C4-2B (cell line): Measurements from ENCODE around the gene PLGRKT.
"Not testable (repeated sequence)": the region's sequence is repeated elsewhere in the genome, so short reads cannot be mapped to it uniquely, and the experiment has no call there.

Source experiments
- H3K27ac ChIP-seq: fragments of 450-650 bp; 2 replicates; pipeline ENCODE4 v1.5.1; 2017
- ZFX ChIP-seq: fragments of 450-650 bp; IDR thresholded peaks from 2 replicates; pipeline ENCODE4 v1.6.1; 2017
- TF ChIP-seq, protein P1 (sequence below): fragments of 450-650 bp; conservative IDR thresholded peaks from 2 replicates; pipeline ENCODE4 v1.5.1; 2017; ENCODE audit warnings: mild to moderate bottlenecking

Gene PLGRKT

DNA sequence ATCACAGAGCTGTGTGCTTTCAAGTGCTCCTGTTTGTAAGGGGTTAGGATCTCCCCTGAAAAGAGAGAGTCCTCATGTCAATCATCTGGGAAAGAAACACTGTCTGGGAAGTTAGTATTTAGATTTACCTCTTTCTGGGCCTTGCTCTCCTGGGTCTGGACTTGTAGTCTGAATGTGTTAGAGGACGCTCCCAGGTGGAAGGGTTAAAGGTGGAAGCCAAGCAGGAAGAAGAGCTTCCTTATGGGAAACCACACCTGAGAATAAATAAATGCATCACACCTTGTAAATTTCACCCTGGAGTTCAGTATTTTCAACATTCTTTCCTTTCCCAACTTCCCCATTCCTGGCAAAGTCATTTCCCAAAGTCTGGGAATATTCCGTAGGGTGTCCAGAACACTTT, 1.3 kb downstream of the PLGRKT start:
- no peak overlapping the region for H3K27ac ChIP-seq

DNA sequence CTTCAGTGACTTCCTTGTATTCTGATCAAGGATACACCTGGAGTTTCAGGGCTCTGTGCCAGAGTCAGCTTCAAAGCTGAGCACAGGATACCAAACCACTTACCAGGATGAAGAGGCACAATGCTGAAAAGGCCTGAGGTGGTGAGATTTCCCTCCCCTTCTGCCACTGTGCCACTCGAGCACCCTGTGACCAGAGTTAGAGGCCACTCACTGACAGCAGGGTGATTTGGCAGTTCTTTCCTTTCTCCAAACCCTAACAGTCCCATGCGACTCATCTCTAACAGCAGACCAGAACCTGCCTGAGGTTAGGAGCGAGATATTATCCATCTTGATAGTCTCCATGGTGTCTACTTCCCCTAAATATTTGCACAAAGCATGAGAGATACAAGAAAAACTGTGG, 1.8 kb downstream of the PLGRKT start:
- TF ChIP-seq ZFX, result no peak
- TF ChIP-seq, protein P1, sequence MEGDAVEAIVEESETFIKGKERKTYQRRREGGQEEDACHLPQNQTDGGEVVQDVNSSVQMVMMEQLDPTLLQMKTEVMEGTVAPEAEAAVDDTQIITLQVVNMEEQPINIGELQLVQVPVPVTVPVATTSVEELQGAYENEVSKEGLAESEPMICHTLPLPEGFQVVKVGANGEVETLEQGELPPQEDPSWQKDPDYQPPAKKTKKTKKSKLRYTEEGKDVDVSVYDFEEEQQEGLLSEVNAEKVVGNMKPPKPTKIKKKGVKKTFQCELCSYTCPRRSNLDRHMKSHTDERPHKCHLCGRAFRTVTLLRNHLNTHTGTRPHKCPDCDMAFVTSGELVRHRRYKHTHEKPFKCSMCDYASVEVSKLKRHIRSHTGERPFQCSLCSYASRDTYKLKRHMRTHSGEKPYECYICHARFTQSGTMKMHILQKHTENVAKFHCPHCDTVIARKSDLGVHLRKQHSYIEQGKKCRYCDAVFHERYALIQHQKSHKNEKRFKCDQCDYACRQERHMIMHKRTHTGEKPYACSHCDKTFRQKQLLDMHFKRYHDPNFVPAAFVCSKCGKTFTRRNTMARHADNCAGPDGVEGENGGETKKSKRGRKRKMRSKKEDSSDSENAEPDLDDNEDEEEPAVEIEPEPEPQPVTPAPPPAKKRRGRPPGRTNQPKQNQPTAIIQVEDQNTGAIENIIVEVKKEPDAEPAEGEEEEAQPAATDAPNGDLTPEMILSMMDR, result no peak
- H3K27ac ChIP-seq, result peak overlapping the region; percentile 26; the same call in 1 of the 2 replicates

More for the DNA sequence above, 1.3 kb downstream of the PLGRKT start:
- TF ChIP-seq, protein P1, result no peak
- no peak for TF ChIP-seq ZFX

DNA sequence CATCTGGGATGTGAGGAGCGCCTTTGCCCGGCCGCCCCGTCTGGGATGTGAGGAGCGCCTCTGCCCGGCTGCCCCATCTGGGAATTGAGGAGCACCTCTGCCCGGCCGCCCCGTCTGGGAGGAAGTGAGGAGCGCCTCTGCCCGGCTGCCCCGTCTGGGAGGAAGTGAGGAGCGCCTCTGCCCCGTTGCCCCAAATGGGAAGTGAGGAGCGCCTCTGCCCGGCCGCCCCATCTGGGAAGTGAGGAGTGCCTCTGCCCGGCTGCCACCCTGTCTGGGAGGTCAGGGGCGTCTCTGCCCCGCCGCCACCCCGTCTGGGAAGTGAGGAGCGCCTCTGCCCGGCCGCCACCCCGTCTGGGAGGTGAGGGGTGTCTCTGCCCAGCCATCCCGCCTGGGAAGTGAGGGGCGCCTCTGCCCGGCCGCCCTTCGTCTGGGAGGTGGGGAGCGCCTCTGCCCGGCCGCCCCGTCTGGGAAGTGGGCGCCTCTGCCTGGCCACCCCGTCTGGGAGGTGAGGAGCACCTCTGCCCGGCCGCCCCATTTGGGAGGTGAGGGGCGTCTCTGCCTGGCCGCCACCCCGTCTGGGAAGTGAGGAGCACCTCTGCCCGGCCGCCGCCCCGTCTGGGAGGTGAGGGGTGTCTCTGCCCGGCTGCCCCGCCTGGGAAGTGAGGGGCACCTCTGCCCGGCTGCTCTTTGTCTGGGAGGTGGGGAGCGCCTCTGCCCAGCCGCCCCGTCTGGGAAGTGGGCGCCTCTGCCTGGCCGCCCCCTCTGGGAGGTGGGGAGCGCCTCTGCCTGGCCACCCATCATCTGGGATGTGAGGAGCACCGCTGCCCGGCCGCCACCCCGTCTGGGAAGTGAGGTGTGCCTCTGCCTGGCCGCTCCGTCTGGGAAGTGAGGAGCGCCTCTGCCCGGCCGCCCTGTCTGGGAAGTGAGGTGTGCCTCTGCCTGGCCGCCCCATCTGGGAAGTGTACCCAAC, 3.6 kb downstream of the PLGRKT start:
- H3K27ac ChIP-seq, result not testable (repeated sequence)

DNA sequence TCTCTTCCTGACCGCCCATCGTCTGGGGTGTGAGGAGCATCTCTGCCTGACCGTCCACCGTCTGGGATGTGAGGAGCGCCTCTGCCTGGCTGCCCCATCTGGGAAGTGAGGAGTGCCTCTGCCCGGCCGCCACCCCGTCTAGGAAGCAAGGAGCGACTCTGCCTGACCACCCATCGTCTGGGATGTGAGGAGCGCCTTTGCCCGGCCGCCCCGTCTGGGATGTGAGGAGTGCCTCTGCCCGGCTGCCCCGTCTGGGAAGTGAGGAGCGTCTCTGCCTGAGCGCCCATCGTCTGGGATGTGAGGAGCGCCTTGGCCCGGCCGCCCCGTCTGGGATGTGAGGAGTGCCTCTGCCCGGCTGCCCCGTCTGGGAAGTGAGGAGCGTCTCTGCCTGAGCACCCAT, 4.4 kb downstream of the PLGRKT start:
- H3K27ac ChIP-seq, result not testable (repeated sequence)

DNA sequence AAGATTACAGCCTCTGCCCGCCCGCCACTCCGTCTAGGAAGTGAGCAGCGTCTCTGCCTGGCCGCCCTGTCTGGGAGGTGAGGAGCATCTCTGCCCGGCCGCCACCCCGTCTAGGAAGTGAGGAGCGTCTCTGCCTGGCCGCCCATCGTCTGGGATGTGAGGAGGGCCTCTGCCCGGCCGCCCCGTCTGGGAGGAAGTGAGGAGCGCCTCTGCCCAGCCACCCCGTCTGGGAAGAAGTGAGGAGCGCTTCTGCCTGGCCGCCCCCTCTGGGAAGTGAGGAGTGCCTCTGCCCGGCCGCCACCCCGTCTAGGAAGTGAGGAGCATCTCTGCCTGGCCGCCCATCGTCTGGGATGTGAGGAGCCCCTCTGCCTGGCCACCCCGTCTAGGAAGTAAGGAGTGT, 4.8 kb downstream of the PLGRKT start:
- H3K27ac ChIP-seq, result not testable (repeated sequence)

DNA sequence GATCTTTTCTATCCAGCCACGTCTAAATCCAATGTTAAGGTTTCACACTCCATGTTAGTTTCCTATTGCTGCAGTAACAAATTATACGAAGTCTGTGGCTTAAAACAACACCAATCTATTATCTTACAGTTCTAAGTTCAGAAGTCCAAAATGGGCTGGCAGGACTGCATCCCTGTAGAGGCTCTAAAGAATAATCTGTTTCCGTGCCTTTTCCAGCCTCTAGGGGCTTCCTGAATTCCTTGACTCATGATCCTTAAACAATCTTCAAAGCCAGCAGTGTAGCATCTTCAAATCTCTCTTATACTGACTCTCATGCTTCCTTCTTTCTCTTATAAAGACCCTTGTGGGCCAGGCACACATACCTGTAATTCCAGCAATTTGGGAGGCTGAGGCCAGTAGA, 6.8 kb downstream of the PLGRKT start:
- no peak for TF ChIP-seq ZFX
- TF ChIP-seq, protein P1, result no peak
- H3K27ac ChIP-seq, result no peak overlapping the region

DNA sequence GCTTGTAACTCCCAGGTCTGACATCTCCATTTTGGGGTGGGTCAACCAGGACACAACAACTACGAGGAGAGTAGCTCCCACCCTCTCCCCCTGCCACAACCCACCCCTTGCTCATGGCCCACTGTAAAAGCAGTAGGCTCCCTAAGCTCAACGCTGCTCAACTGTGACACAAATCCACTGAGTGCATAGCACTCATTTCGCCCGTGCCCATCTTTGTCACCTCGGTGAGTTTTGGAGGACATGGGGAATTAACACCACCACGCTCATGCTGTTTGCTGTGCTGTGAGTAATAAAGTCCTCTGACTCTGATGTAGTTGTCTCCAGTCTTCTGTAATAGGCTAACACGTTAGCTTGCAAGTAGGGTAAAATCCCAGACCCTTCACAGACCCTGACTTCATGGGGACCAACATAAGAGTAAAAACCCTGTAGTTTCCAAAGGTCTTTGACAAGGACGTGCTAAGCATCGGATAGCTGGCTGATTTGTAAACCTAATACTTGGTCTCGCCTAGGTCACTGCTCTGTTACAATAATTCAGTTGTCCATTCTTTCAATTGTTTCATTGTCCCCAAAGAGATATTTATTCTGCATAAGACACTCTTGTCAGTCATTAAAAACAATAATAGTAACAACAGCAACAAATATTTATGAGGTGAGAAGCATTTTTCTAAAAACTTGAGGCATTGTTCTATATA, 7.7 kb downstream of the PLGRKT start:
- H3K27ac ChIP-seq, result no peak overlapping the region
- TF ChIP-seq, protein P1, result no peak
- TF ChIP-seq ZFX, result no peak

DNA sequence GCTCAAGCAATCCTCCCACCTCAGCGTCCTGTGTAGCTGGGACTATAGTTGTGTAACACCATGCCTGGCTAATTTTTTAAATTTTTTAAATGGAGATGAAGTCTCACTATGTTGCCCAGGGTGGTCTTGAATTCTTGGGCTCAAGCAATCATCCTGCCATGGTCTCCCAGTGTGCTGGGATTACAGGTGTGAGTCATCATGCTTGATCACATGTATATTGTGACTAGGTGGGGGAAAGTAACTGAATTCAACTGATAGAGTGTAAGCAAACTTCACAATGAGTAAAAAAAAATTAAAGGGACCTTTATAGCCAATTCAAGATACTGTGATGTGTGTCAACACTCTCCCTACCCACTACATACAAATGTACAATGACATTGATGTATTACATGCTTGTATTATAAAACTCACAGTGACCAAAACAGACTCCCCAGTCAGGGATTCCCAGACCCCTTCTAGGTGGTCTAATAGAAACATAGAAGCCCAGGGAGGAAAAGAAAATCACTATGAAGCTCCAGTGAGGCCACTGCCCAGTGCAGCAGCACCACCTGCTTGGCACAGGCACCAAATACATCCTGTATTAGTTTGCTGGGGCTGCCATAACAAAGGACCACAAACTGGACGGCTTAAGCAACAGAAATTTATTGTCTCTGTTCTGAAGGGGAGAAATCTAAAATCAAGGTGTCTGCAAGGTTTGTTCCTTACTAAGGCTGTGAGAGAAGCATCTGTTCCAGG, 8.8 kb downstream of the PLGRKT start:
- no peak overlapping the region for H3K27ac ChIP-seq
- TF ChIP-seq ZFX, result no peak
- TF ChIP-seq, protein P1, result 0 out of 2 replicates have a peak, but pooled peaks have one; percentile 4
